DOHH2 (cell line): ENCODE measurements around the gene HOXC4.
A peak's percentile ranks its signal among the peaks of the same experiment; 100 is the strongest.
"Not testable (repeated sequence)": the region's sequence is repeated elsewhere in the genome, so short reads cannot be mapped to it uniquely, and the experiment has no call there.

Experiments used
- H3F3A ChIP-seq: fragments of 200-600 bp; sonication (generic), shearing (Covaris generic); 2 replicates; pipeline ENCODE4 v1.6.0; 2016; ENCODE audit warnings: antibody characterized with exemption, mild to moderate bottlenecking; ENCODE audit not compliant: control insufficient read depth, insufficient read depth
- H3K27ac ChIP-seq: fragments of 200-600 bp; sonication (generic); 2 replicates; pipeline ENCODE4 v1.5.1; 2014; ENCODE audit warnings: low read depth, mild to moderate bottlenecking, low read length, moderate library complexity
- H3K27me3 ChIP-seq: fragments of 200-600 bp; sonication (generic); 2 replicates; pipeline ENCODE4 v1.6.1; 2014; ENCODE audit warnings: mild to moderate bottlenecking, low read length, mixed read lengths; ENCODE audit not compliant: control insufficient read depth
- H3K36me3 ChIP-seq: fragments of 200-600 bp; sonication (generic); 2 replicates; pipeline ENCODE4 v1.6.1; 2014; ENCODE audit warnings: mild to moderate bottlenecking, low read length, moderate library complexity, mixed read lengths; ENCODE audit not compliant: control insufficient read depth
- H3K4me1 ChIP-seq: fragments of 200-600 bp; sonication (generic); 2 replicates; pipeline ENCODE4 v1.6.1; 2014; ENCODE audit warnings: mild to moderate bottlenecking, low read length, mixed read lengths; ENCODE audit not compliant: control insufficient read depth
- H3K4me2 ChIP-seq: fragments of 200-600 bp; sonication (generic); 2 replicates; pipeline ENCODE4 v1.6.0; 2014; ENCODE audit warnings: mild to moderate bottlenecking, low read length, moderate library complexity
- H3K4me3 ChIP-seq: fragments of 200-600 bp; sonication (generic); 2 replicates; pipeline ENCODE4 v1.5.1; 2014; ENCODE audit warnings: mild to moderate bottlenecking, low read length, mixed read lengths
- H3K79me2 ChIP-seq: fragments of 200-600 bp; sonication (generic); 2 replicates; pipeline ENCODE4 v1.6.1; 2014; ENCODE audit warnings: mild to moderate bottlenecking, low read length, mixed read lengths; ENCODE audit not compliant: control insufficient read depth
- H3K9me2 ChIP-seq: fragments of 200-600 bp; sonication (generic); replicated peaks from 2 replicates; pipeline ENCODE4 v1.6.1; 2014; ENCODE audit warnings: mild to moderate bottlenecking, low read length, mixed read lengths; ENCODE audit not compliant: control insufficient read depth
- H3K9me3 ChIP-seq: fragments of 200-600 bp; sonication (generic); 2 replicates; pipeline ENCODE4 v1.6.1; 2014; ENCODE audit warnings: antibody characterized with exemption, low read length, mixed read lengths; ENCODE audit not compliant: control insufficient read depth, insufficient read depth
- H4K20me1 ChIP-seq: fragments of 200-600 bp; sonication (generic); 2 replicates; pipeline ENCODE4 v1.6.0; 2014; ENCODE audit warnings: low read depth, mild to moderate bottlenecking, antibody characterized with exemption, low read length, moderate library complexity; ENCODE audit not compliant: control insufficient read depth, insufficient read depth
- EZH2phosphoT487 ChIP-seq: fragments of 200-600 bp; sonication (generic); IDR thresholded peaks from 2 replicates; pipeline ENCODE4 v1.6.1; 2017; ENCODE audit warnings: borderline replicate concordance, mild to moderate bottlenecking, antibody characterized with exemption, low read length, moderate library complexity, mixed read lengths
- TF ChIP-seq, protein P1 (sequence below): fragments of 200-600 bp; sonication (generic); IDR thresholded peaks from one replicate; pipeline ENCODE4 v1.5.1; 2014; ENCODE audit warnings: antibody characterized with exemption, mild to moderate bottlenecking, low read depth, low read length; ENCODE audit not compliant: poor library complexity, severe bottlenecking

The HOXC4 gene

DNA sequence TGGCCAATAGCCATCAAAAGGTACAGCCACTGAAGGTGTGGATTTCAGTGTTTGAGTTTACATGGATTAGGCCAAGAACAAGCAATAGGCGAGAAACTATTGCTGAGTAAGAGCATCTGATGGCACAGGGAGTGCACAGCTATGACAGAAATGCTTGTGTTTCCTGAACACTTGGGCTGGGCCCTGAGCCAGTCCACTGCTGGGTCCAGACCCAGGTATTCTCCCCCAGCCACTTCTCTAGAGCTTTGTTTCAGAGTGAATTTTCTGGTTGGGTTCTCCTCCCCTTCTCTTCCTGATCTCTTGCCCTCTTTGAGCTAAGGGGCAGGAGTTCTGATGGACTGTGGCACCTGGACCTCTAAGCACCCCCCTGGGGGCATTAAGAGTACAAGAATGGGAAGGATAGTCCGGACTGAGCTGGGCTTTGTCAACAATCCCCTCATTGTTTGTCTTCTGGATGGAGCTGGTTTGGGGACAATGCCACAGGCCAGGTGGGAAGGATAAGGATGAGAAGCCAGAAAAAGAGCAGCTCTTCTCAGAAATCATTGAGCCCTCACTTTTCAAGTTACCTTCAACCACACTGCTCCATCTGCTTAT lies 12.4 kb upstream of the HOXC4 start:
- Histone ChIP-seq H3F3A (no peaks in the 10 kb centered on the region; the same call in 1 of the 2 replicates), H4K20me1 (no peaks in the 10 kb centered on the region), H3K27me3 (peaks cover 12% of the 10 kb centered on the region), H3K79me2 (no peaks in the 10 kb centered on the region), H3K4me3 (no peak overlapping the region), H3K4me1 (peaks cover 25% of the 10 kb centered on the region), H3K4me2 (no peak overlapping the region), H3K36me3 (no peaks in the 10 kb centered on the region), H3K27ac (no peak overlapping the region), H3K9me2 (no peaks in the 10 kb centered on the region), H3K9me3 (no peaks in the 10 kb centered on the region)
- TF ChIP-seq, protein P1, sequence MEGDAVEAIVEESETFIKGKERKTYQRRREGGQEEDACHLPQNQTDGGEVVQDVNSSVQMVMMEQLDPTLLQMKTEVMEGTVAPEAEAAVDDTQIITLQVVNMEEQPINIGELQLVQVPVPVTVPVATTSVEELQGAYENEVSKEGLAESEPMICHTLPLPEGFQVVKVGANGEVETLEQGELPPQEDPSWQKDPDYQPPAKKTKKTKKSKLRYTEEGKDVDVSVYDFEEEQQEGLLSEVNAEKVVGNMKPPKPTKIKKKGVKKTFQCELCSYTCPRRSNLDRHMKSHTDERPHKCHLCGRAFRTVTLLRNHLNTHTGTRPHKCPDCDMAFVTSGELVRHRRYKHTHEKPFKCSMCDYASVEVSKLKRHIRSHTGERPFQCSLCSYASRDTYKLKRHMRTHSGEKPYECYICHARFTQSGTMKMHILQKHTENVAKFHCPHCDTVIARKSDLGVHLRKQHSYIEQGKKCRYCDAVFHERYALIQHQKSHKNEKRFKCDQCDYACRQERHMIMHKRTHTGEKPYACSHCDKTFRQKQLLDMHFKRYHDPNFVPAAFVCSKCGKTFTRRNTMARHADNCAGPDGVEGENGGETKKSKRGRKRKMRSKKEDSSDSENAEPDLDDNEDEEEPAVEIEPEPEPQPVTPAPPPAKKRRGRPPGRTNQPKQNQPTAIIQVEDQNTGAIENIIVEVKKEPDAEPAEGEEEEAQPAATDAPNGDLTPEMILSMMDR: no peak
- TF ChIP-seq EZH2phosphoT487: no peak

DNA sequence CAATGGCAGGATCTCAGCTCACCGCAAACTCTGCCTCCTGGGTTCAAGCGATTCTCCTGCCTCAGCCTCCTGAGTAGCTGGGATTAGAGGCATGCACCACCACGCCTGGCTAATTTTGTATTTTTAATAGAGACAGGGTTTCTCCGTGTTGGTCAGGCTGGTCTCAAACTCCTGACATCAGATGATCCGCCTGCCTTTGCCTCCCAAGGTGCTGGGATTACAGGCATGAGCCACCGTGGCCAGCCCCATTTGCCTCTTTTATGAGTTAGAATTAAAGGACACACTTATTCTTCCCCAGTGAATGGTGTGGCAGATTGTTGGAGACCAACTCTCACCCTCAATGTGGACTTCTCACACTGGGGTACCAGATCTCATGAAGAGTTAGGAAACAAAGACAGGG lies 11.6 kb upstream of the HOXC4 start:
- H3K36me3 ChIP-seq, H4K20me1 ChIP-seq, H3F3A ChIP-seq, H3K9me2 ChIP-seq, H3K4me3 ChIP-seq, H3K4me2 ChIP-seq, H3K9me3 ChIP-seq, H3K27ac ChIP-seq, H3K79me2 ChIP-seq: not testable (repeated sequence)
- Histone ChIP-seq H3K27me3 (peaks cover 17% of the 10 kb centered on the region), H3K4me1 (peaks cover 19% of the 10 kb centered on the region)

DNA sequence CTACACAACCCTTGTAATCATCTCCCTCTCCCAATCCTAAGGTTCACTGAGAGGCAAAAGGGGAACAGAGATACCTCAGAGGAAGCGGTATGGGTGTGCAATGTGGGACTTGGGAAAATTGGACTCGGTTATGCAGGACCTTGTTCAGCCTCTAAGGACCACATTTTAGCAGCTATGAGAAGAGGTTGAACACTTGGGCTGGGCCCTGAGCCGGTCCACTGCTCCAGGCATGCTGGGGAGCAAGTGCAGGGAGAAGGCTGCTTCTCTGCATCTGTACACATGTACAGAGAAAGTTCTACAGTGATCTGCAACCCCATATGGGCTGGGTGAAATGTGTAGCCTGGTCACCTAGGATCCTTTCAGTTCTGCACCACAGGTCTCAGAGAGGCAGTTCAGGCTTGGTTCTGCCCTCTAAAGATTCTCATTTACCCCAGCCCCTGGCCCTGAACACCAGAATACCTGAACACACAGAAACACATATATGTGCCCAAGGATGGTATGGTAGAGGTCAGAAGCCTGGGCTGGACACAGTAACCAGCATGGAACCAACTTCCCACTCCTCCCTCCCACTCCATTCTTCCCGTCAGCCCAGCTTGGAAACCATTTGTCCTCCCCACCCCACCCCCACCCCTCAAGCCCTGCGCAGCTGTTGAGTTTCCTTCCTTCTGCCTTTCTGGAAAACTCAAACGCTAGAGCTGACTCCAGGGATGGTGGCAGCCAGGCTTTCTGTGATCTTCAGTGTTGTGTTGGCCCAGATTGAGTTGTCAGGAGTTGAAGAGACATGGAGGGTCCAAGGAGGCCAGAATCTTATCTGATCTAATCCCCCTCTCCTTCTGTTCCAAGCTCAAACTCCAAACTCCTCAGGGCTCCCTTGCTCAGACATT lies 10.4 kb upstream of the HOXC4 start:
- Histone ChIP-seq H3K9me2 (no peaks in the 10 kb centered on the region), H3K4me1 (peaks cover 19% of the 10 kb centered on the region), H3K4me3 (no peak overlapping the region), H3K9me3 (no peaks in the 10 kb centered on the region), H3K79me2 (no peaks in the 10 kb centered on the region), H3F3A (no peaks in the 10 kb centered on the region; the same call in 1 of the 2 replicates), H3K27me3 (peaks cover 23% of the 10 kb centered on the region), H3K4me2 (peak overlapping the region; percentile 28), H3K36me3 (no peaks in the 10 kb centered on the region), H3K27ac (no peak overlapping the region), H4K20me1 (no peaks in the 10 kb centered on the region)
- TF ChIP-seq, protein P1: no peak
- no peak for TF ChIP-seq EZH2phosphoT487
